Neural cell (in vitro differentiated cells): ENCODE results near the gene SSC5D. TPM values are rescaled to one million over a fixed set of nuclear protein-coding genes. Genes with fewer than 3 reads are reported as not detected.

Experiments used
- H2AFZ ChIP-seq: fragments of 200-600, 300-800 bp; sonication (generic), shearing (Covaris generic); 2 replicates; pipeline ENCODE4 v1.6.0; 2014; ENCODE audit warnings: low read depth, mild to moderate bottlenecking, antibody characterized with exemption, low read length, moderate library complexity
- H3F3A ChIP-seq: fragments of 200-600 bp; shearing (Covaris generic); 2 replicates; pipeline ENCODE4 v1.6.1; 2016; ENCODE audit warnings: mild to moderate bottlenecking, moderate library complexity, mixed read lengths, antibody characterized with exemption, low read length; ENCODE audit not compliant: insufficient read depth, poor library complexity, severe bottlenecking
- H3K27ac ChIP-seq: fragments of 200-600, 300-800 bp; sonication (generic), shearing (Covaris generic); 2 replicates; pipeline ENCODE4 v1.5.1; 2014; ENCODE audit warnings: mild to moderate bottlenecking, low read length, moderate library complexity
- H3K27me3 ChIP-seq: fragments of 300-800, 200-600 bp; sonication (generic), shearing (Covaris generic); 2 replicates; pipeline ENCODE4 v1.6.0; 2014; ENCODE audit warnings: mild to moderate bottlenecking, low read depth, low read length, moderate library complexity; ENCODE audit not compliant: insufficient read depth
- H3K36me3 ChIP-seq: fragments of 300-800, 200-600 bp; sonication (generic), shearing (Covaris generic); 2 replicates; pipeline ENCODE4 v1.5.1; 2014; ENCODE audit warnings: mild to moderate bottlenecking, antibody characterized with exemption, low read length, moderate library complexity; ENCODE audit not compliant: insufficient read depth
- H3K4me2 ChIP-seq: fragments of 300-800, 200-600 bp; sonication (generic), shearing (Covaris generic); 2 replicates; pipeline ENCODE4 v1.6.0; 2014; ENCODE audit warnings: mild to moderate bottlenecking, low read length
- H3K4me3 ChIP-seq: fragments of 300-800, 200-600 bp; sonication (generic), shearing (Covaris generic); 2 replicates; pipeline ENCODE4 v1.5.1; 2014; ENCODE audit warnings: mild to moderate bottlenecking, low read length, moderate library complexity
- H3K79me2 ChIP-seq: fragments of 200-600 bp; shearing (Covaris generic); replicated peaks from 2 replicates; pipeline ENCODE4 v1.6.0; 2014; ENCODE audit warnings: mild to moderate bottlenecking, low read length, moderate library complexity; ENCODE audit not compliant: insufficient read depth
- H3K9ac ChIP-seq: fragments of 300-800, 200-600 bp; sonication (generic), shearing (Covaris generic); 2 replicates; pipeline ENCODE4 v1.6.1; 2016; ENCODE audit warnings: mild to moderate bottlenecking, low read length, mixed read lengths
- H3K9me2 ChIP-seq: fragments of 200-600 bp; shearing (Covaris generic); 2 replicates; pipeline ENCODE4 v1.6.1; 2016; ENCODE audit warnings: mild to moderate bottlenecking, low read length, mixed read lengths; ENCODE audit not compliant: insufficient read depth
- H3K9me3 ChIP-seq: fragments of 200-600, 300-800 bp; sonication (generic), shearing (Covaris generic); 2 replicates; pipeline ENCODE4 v1.6.1; 2016; ENCODE audit warnings: mild to moderate bottlenecking, mixed run types, low read length, moderate library complexity, mixed read lengths
- H4K20me1 ChIP-seq: fragments of 200-600 bp; shearing (Covaris generic); 2 replicates; pipeline ENCODE4 v1.6.1; 2016; ENCODE audit warnings: mild to moderate bottlenecking, mixed run types; ENCODE audit not compliant: insufficient read depth
- CTCF ChIP-seq: fragments of 450-650 bp; IDR thresholded peaks from 2 replicates; pipeline ENCODE4 v1.5.1; 2014; ENCODE audit warnings: antibody characterized with exemption, mild to moderate bottlenecking, moderate library complexity; ENCODE audit not compliant: poor library complexity, severe bottlenecking
- EP300 ChIP-seq: fragments of 450-650 bp; conservative IDR thresholded peaks from 2 replicates; pipeline ENCODE4 v1.6.1; 2014; ENCODE audit warnings: antibody characterized with exemption, mild to moderate bottlenecking, moderate library complexity; ENCODE audit not compliant: poor library complexity, severe bottlenecking
- EZH2 ChIP-seq: fragments of 200-600, 300-800 bp; shearing (Covaris generic), sonication (generic); IDR thresholded peaks from 2 replicates; pipeline ENCODE4 v1.6.1; 2014; ENCODE audit warnings: antibody characterized with exemption, low read length, borderline replicate concordance, mild to moderate bottlenecking; ENCODE audit not compliant: insufficient read depth, poor library complexity, severe bottlenecking
- MXI1 ChIP-seq: fragments of 450-650 bp; conservative IDR thresholded peaks from 2 replicates; pipeline ENCODE4 v1.6.1; 2014; ENCODE audit warnings: antibody characterized with exemption, mild to moderate bottlenecking; ENCODE audit not compliant: poor library complexity, severe bottlenecking
- POLR2AphosphoS5 ChIP-seq: IDR thresholded peaks from 2 replicates; pipeline ENCODE4 v1.6.1; 2012
- RAD21 ChIP-seq: fragments of 450-650 bp; conservative IDR thresholded peaks from 2 replicates; pipeline ENCODE4 v1.6.1; 2014; ENCODE audit warnings: antibody characterized with exemption, mild to moderate bottlenecking, moderate library complexity
- REST ChIP-seq: IDR thresholded peaks from 2 replicates; pipeline ENCODE4 v1.6.1; 2012; ENCODE audit warnings: borderline replicate concordance
- SMC3 ChIP-seq: fragments of 450-650 bp; conservative IDR thresholded peaks from 2 replicates; pipeline ENCODE4 v1.6.1; 2014; ENCODE audit warnings: antibody characterized with exemption, mild to moderate bottlenecking, moderate library complexity; ENCODE audit not compliant: poor library complexity
- TAF1 ChIP-seq: IDR thresholded peaks from 2 replicates; pipeline ENCODE4 v1.6.1; 2012; ENCODE audit warnings: low read depth
- polyA minus RNA-seq: library from RNA; depleted of rRNA, polyadenylated mRNA; stranded (reverse); fragments of >200 nt; gene quantifications from 2 replicates; pipeline ENCODE4 v1.2.3, GENCODE V29; 2014
- polyA plus RNA-seq: library from polyadenylated mRNA; depleted of rRNA; stranded (reverse); fragments of >200 nt; gene quantifications from 2 replicates; pipeline ENCODE4 v1.2.3, GENCODE V29; 2014

Gene SSC5D
- polyA plus RNA-seq (0.45 and 1.4 TPM in 2 replicates), polyA minus RNA-seq (0.81 and 1.5 TPM in 2 replicates)

GRCh38 chr19:55487924-55488687, at the start of gene SSC5D:
SSC5D (plus strand) TSS chr19:55488436; CDS start chr19:55488590, 154 bp downstream.
- Histone ChIP-seq H3K9ac (peak within 1 kb of the TSS; percentile 95), H3K27ac (no peak within 1 kb of the TSS), H3K9me2 (no peaks in the 10 kb centered on the region), H3F3A (no peaks in the 10 kb centered on the region), H3K36me3 (no peaks in the 10 kb centered on the region), H2AFZ (no peak within 1 kb of the TSS), H3K4me3 (peak within 1 kb of the TSS; percentile 47), H3K27me3 (no peaks in the 10 kb centered on the region), H3K9me3 (no peaks in the 10 kb centered on the region), H3K4me2 (no peak within 1 kb of the TSS), H4K20me1 (no peaks in the 10 kb centered on the region), H3K79me2 (peaks cover 14% of the 10 kb centered on the region)
- TF ChIP-seq SMC3, result no peak
- TF ChIP-seq EP300, result no peak
- TF ChIP-seq POLR2AphosphoS5, result no peak
- no peak for TF ChIP-seq EZH2
- TF ChIP-seq REST, result no peak
- TF ChIP-seq MXI1, result no peak
- no peak for TF ChIP-seq TAF1
- TF ChIP-seq CTCF, result no peak
- no peak for TF ChIP-seq RAD21

DNA sequence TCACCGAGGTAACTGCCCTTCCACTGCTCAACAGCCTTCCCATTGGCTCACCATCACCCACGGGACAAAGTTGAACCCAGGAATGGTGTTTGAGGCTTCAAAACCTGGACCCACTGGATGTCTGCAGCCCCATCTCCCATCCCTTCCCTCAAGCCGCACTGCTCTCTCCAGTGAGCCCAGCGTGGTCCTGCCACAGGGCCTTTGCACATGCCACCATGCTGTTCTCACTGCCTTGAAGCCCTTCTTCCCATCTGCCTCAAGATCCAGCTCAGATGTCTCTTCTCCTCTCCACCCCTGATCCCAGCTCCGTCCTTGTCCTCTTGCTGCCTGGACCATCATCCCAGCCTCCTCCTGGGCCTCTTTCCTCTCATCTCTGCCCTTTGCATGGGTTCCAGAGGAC, 49.2 kb upstream of the SSC5D start:
- Histone ChIP-seq H3K27ac (no peak overlapping the region), H2AFZ (no peak overlapping the region), H3K79me2 (no peaks in the 10 kb centered on the region), H3K4me2 (no peak overlapping the region), H3F3A (no peaks in the 10 kb centered on the region), H3K9me2 (no peaks in the 10 kb centered on the region), H3K4me3 (no peak overlapping the region), H3K9ac (no peak overlapping the region), H3K27me3 (peaks cover 54% of the 10 kb centered on the region), H3K36me3 (no peaks in the 10 kb centered on the region), H4K20me1 (peaks cover 6% of the 10 kb centered on the region), H3K9me3 (no peaks in the 10 kb centered on the region)
- TF ChIP-seq RAD21 (no peak), REST (no peak), SMC3 (no peak)
